ENCODE results near the gene SLC5A7. TPM values are rescaled to one million over a fixed set of nuclear protein-coding genes. Genes with fewer than 3 reads are reported as not detected.

SLC5A7 gene
- total RNA-seq, result not detected

GRCh38 chr2:107986278-107987217 is at the start of gene SLC5A7:
SLC5A7 (plus strand) TSS chr2:107986524; CDS start chr2:107988156, 1,632 bp downstream.
- ATAC-seq (no peak), DNase-seq (no peak)
- H3K4me1 Mint-ChIP-seq (ENCODE audit: low read depth), result no peaks in the 10 kb centered on the region
- H3K36me3 Mint-ChIP-seq (ENCODE audit: low read depth), result no peaks in the 10 kb centered on the region
- H3K27me3 Mint-ChIP-seq (ENCODE audit: low read depth), result peaks cover 14% of the 10 kb centered on the region
- H3K27ac Mint-ChIP-seq, result no peak within 1 kb of the TSS
- H3K9me3 Mint-ChIP-seq (ENCODE audit: insufficient read depth), result no peaks in the 10 kb centered on the region
- ChIA-PET POLR2A (no interaction called here), CTCF (no interaction called here)
- no peak within 1 kb of the TSS for H3K4me3 Mint-ChIP-seq

DNA sequence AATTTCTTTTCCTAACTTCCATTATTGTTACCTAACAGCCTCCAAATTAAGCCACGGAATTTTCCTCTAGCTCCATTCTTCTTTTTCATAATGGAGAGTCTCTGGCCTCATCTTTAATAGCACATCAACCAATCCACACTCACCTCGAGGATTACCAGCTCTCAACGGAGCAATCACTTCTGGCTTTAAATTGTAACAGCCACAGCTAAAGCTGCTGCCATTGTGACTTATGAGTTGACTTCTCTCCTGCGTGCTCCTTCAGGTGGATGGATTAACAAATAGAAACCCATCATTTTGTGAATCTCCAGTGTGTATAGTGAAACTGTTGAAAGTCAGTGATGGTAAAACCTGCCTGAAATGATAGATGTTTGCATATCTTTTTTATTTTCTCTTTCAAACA is 24.9 kb upstream of the SLC5A7 start:
- ChIA-PET POLR2A (no interaction called here), CTCF (no interaction called here)
- H3K36me3 Mint-ChIP-seq (ENCODE audit: low read depth), result no peaks in the 10 kb centered on the region
- no peak overlapping the region for H3K27ac Mint-ChIP-seq
- no peaks in the 10 kb centered on the region for H3K27me3 Mint-ChIP-seq (ENCODE audit: low read depth)
- H3K4me3 Mint-ChIP-seq, result no peak overlapping the region
- H3K9me3 Mint-ChIP-seq (ENCODE audit: insufficient read depth), result no peaks in the 10 kb centered on the region
- no peak for ATAC-seq
- DNase-seq, result no peak
- no peaks in the 10 kb centered on the region for H3K4me1 Mint-ChIP-seq (ENCODE audit: low read depth)

DNA sequence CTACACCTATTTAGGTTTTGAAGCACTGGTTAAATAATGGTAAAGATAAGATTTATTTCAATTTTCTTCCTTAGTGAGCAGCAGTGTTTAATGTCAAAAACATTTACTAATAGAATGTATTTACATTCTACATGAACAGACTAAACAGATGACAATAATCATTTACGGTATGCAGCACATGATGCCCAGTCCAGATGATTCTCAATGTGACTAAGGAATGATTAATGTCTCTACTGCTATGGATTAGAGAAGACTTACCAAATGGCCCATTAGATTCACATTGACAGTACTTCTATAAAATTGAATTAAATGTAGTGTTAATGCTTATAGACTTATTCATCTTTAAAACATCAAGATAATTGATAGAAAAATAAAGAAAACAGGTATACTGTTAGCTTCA is 22.1 kb upstream of the SLC5A7 start:
- H3K9me3 Mint-ChIP-seq (ENCODE audit: insufficient read depth), result no peaks in the 10 kb centered on the region
- ChIA-PET POLR2A (no interaction called here), CTCF (no interaction called here)
- no peak overlapping the region for H3K27ac Mint-ChIP-seq
- DNase-seq (no peak), ATAC-seq (no peak)
- no peaks in the 10 kb centered on the region for H3K4me1 Mint-ChIP-seq (ENCODE audit: low read depth)
- H3K36me3 Mint-ChIP-seq (ENCODE audit: low read depth), result no peaks in the 10 kb centered on the region
- no peaks in the 10 kb centered on the region for H3K27me3 Mint-ChIP-seq (ENCODE audit: low read depth)
- H3K4me3 Mint-ChIP-seq, result no peak overlapping the region

DNA sequence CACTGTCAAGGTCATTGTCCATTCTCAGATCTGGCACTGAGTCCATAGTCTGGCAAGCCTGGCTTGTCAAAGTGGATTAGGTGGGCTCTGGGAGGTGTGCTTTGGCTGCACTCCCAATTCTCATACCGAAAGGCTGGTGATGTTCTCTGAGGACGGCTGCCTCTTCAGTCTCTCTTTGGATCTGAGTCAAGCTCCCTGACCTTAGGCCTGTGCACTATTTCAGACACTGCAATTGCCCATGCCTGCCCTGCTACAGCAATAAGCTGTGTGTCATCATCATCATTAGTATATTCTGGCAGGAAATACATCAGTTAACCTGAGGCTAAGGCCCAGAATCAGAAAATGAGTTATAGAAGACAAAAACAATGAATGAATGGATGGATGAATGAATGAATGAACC is 1.6 kb upstream of the SLC5A7 start:
- H3K27ac Mint-ChIP-seq, result no peak overlapping the region
- ATAC-seq (no peak), DNase-seq (no peak)
- H3K36me3 Mint-ChIP-seq (ENCODE audit: low read depth), result no peaks in the 10 kb centered on the region
- H3K4me1 Mint-ChIP-seq (ENCODE audit: low read depth), result no peaks in the 10 kb centered on the region
- POLR2A ChIA-PET, result no interaction called here
- CTCF ChIA-PET, result no interaction called here
- H3K4me3 Mint-ChIP-seq, result no peak overlapping the region
- no peaks in the 10 kb centered on the region for H3K9me3 Mint-ChIP-seq (ENCODE audit: insufficient read depth)
- H3K27me3 Mint-ChIP-seq (ENCODE audit: low read depth), result peaks cover 14% of the 10 kb centered on the region

GRCh38 chr2:107988108-107988507 is 1.8 kb downstream of the SLC5A7 start:
- ATAC-seq (no peak), DNase-seq (no peak)
- Mint-ChIP-seq H3K4me1 (ENCODE audit: low read depth) (no peaks in the 10 kb centered on the region), H3K36me3 (ENCODE audit: low read depth) (no peaks in the 10 kb centered on the region), H3K27ac (no peak overlapping the region), H3K9me3 (ENCODE audit: insufficient read depth) (no peaks in the 10 kb centered on the region), H3K27me3 (ENCODE audit: low read depth) (peaks cover 14% of the 10 kb centered on the region), H3K4me3 (no peak overlapping the region)
- ChIA-PET CTCF (no interaction called here), POLR2A (no interaction called here)

DNA sequence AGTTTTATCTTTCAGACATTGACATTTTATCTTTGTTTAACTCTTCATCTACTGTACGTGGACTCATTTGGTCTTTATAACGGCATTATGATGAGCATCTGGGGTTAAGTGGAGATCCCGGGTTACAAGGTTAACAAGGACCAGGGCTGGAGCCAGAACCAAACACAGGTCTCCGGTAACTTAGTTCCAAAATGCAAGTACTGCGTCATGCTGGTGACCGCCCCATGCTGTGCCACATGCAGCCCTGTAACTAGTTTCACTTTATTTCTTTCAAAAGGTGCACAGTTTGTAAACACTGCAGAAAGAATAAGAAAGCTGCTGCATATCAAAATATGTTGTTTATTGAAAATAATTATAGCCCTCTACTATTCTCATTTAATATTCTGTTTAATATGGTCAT is 3.1 kb downstream of the SLC5A7 start:
- Mint-ChIP-seq H3K9me3 (ENCODE audit: insufficient read depth) (no peaks in the 10 kb centered on the region), H3K4me3 (no peak overlapping the region), H3K36me3 (ENCODE audit: low read depth) (no peaks in the 10 kb centered on the region), H3K27me3 (ENCODE audit: low read depth) (peaks cover 14% of the 10 kb centered on the region), H3K27ac (no peak overlapping the region), H3K4me1 (ENCODE audit: low read depth) (no peaks in the 10 kb centered on the region)
- ChIA-PET CTCF (no interaction called here), POLR2A (no interaction called here)
- ATAC-seq, result no peak
- no peak for DNase-seq

DNA sequence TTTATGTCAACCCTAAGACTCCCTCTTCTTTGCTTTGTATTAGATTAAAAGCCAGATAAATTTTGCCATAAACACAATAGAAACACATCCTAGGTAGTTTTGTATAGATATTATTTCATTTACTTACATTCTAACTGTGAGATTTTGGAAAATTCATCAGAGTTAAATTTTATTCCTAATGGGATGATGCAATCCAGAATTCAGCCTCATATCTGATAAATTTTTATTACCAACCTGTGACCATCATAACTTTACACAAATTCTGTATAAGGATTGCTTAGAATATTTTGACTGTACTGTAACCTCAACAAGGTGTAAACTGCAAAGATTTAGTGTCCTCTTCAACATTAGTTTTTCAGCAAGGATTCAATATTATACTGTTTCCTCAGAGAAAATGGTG is 4.4 kb downstream of the SLC5A7 start:
- Mint-ChIP-seq H3K27me3 (ENCODE audit: low read depth) (peaks cover 14% of the 10 kb centered on the region), H3K36me3 (ENCODE audit: low read depth) (no peaks in the 10 kb centered on the region), H3K27ac (no peak overlapping the region), H3K4me1 (ENCODE audit: low read depth) (no peaks in the 10 kb centered on the region), H3K4me3 (no peak overlapping the region), H3K9me3 (ENCODE audit: insufficient read depth) (no peaks in the 10 kb centered on the region)
- no peak for DNase-seq
- POLR2A ChIA-PET, result no interaction called here
- no peak for ATAC-seq
- CTCF ChIA-PET, result no interaction called here

- Mint-ChIP-seq H3K4me1 (ENCODE audit: low read depth) (no peaks in the 10 kb centered on the region), H3K36me3 (ENCODE audit: low read depth) (no peaks in the 10 kb centered on the region), H3K27ac (no peak overlapping the region), H3K27me3 (ENCODE audit: low read depth) (peaks cover 10% of the 10 kb centered on the region), H3K4me3 (no peak overlapping the region), H3K9me3 (ENCODE audit: insufficient read depth) (no peaks in the 10 kb centered on the region)
- ATAC-seq, result no peak
- DNase-seq, result no peak
- ChIA-PET POLR2A (no interaction called here), CTCF (no interaction called here)
Observed at GRCh38 chr2:107992069-107992468, 5.7 kb downstream of the SLC5A7 start.

DNA sequence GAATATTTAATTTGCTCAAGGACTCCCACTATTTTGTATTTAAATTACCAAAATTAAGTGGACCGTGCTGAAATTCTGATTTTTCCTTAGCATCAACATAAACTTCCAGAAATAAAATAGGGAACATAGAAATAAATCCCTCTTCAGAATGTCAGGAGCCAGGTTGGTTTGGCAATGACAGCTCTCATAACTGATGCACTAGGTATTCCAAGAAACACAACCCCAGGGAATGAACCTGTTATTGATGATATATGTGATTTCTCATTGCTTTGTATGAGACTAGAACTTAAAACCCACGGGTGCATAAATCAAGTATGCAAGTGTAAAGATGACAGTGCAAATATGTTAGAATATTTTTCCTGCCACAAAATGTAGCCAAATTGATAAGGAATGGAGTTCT is 12.8 kb downstream of the SLC5A7 start:
- no peak overlapping the region for H3K4me3 Mint-ChIP-seq
- H3K9me3 Mint-ChIP-seq (ENCODE audit: insufficient read depth), result no peaks in the 10 kb centered on the region
- ATAC-seq (no peak), DNase-seq (no peak)
- no peaks in the 10 kb centered on the region for H3K4me1 Mint-ChIP-seq (ENCODE audit: low read depth)
- ChIA-PET CTCF (no interaction called here), POLR2A (no interaction called here)
- H3K36me3 Mint-ChIP-seq (ENCODE audit: low read depth), result no peaks in the 10 kb centered on the region
- no peaks in the 10 kb centered on the region for H3K27me3 Mint-ChIP-seq (ENCODE audit: low read depth)
- H3K27ac Mint-ChIP-seq, result no peak overlapping the region

DNA sequence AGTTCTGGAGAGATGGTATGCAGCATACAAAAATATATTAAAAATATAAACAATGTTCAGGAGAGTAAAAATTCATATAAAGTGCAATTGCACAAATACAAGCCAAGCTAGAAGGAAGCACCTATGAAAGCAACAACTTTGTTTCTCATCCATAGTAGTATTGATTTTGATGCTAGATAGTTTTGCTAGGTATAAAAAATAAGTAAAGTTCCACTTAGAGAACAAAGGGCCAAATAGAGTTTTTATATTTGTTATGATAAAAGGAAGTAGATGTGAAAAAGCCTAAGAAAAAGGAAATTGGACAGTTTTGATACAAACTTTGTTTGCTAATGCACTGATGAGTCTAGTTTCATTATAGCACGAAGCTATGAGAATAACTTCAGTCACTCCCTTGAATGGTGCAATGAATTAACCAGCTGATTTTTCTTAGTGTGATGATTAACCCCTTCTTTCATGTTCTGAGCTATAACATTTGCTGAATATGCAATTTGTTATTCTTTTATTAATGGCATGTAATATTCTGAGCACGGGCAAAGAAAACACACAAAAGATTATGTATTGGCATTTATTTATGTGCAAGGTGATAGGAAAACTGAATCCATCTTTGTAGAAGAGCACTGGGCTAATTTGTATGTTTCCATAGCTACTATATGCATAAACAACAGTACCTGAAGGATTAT is 24.7 kb downstream of the SLC5A7 start:
- no peak for ATAC-seq
- CTCF ChIA-PET, result no interaction called here
- no peak overlapping the region for H3K27ac Mint-ChIP-seq
- POLR2A ChIA-PET, result no interaction called here
- peaks cover 16% of the 10 kb centered on the region for H3K9me3 Mint-ChIP-seq (ENCODE audit: insufficient read depth)
- no peaks in the 10 kb centered on the region for H3K27me3 Mint-ChIP-seq (ENCODE audit: low read depth)
- no peaks in the 10 kb centered on the region for H3K4me1 Mint-ChIP-seq (ENCODE audit: low read depth)
- no peak overlapping the region for H3K4me3 Mint-ChIP-seq
- no peak for DNase-seq
- H3K36me3 Mint-ChIP-seq (ENCODE audit: low read depth), result no peaks in the 10 kb centered on the region

- POLR2A ChIA-PET, result no interaction called here
- ATAC-seq (no peak), DNase-seq (no peak)
- Mint-ChIP-seq H3K4me1 (ENCODE audit: low read depth) (no peaks in the 10 kb centered on the region), H3K9me3 (ENCODE audit: insufficient read depth) (peaks cover 16% of the 10 kb centered on the region), H3K4me3 (no peak overlapping the region), H3K27ac (no peak overlapping the region), H3K36me3 (ENCODE audit: low read depth) (no peaks in the 10 kb centered on the region), H3K27me3 (ENCODE audit: low read depth) (no peaks in the 10 kb centered on the region)
- CTCF ChIA-PET, result no interaction called here
Observed at GRCh38 chr2:108013305-108013704, 27.0 kb downstream of the SLC5A7 start.

DNA sequence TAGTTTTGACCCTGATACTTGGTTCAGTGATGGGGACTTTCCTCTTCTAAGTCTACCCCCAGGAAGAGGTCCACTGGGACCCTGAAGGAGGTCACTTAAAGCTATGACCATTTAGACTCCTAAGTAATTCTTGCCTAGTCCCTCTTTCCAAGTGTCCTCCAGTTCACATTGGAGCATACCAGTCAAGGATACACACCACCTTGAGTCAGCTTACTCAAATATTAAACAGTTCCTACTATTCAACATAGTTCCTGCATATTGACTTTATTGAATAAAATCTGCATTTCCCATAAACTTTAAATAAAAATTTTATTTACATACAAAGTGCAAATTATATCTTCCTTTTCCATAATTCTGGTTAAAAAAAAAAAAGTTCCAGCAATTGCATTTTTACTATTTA is 36.3 kb downstream of the SLC5A7 start:
- DNase-seq (no peak), ATAC-seq (no peak)
- Mint-ChIP-seq H3K4me1 (ENCODE audit: low read depth) (no peaks in the 10 kb centered on the region), H3K27ac (no peak overlapping the region), H3K27me3 (ENCODE audit: low read depth) (no peaks in the 10 kb centered on the region), H3K36me3 (ENCODE audit: low read depth) (no peaks in the 10 kb centered on the region), H3K9me3 (ENCODE audit: insufficient read depth) (no peaks in the 10 kb centered on the region), H3K4me3 (no peak overlapping the region)
- CTCF ChIA-PET, result no interaction called here
- POLR2A ChIA-PET, result no interaction called here
